Skin of body (tissue), 2 donors: ENCODE data around the gene PROM1. TPM values are rescaled to one million over a fixed set of nuclear protein-coding genes. Genes with fewer than 3 reads are reported as not detected.

Source experiments
- DNase-seq: peaks from one replicate; lab custom pipeline; 2025; lab: John Stamatoyannopoulos, UW
- total RNA-seq: library from RNA; depleted of rRNA; stranded (reverse); fragments of >200 nt; gene quantifications from one replicate; pipeline ENCODE4 v1.2.3, GENCODE V29; 2014

PROM1 gene
- total RNA-seq, 1 donor from 2014 or later, result 8.2 TPM

DNA sequence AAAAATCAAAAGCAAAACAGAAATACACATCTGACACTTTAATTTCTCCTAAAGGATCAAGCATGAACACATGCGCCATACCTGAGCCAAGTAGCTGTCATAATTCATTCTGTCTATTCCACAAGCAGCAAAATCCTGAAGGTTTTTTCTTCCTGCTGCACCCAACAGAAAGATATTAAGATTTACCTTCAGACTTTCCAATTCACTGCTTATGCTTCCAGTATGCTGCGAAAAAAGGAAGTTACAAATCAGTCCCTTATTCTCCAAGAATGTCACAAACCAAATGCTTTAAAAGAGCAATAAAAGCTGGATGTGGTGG lies 91.7 kb downstream of the PROM1 start:
- no peak for DNase-seq

DNA sequence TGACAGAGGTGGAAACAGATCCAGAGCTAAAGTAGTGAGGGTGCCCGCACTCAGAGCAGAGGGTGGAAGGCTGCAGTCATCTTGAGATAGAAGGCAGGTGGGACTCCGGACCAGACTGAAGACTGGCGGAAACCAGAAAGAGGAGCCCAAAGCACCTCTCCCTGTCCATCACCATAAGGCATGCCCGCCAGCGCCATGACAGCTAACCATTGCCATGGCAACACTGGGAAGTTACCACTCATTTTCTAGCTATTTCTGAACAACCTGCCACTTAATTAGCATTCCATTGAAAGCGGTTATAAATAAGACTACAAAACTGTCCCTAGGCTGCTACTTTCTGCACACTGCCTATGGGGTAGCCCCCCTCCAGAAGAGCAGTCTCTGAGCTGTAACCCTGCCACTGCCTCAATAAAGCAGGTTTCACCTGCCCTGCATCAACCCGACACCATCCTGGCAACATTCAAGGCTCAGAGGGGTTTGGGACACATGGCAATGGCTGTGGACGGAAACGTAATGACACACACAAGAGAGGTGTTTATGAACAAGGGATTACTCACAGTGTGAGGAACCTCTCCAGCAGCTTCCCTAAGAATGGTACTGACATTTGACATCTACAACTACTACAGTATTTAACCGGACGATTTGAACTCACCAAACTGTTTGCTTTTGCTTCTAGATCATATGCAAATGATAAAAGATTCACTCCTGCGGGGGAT lies 93.1 kb downstream of the PROM1 start:
- DNase-seq, result no peak

DNA sequence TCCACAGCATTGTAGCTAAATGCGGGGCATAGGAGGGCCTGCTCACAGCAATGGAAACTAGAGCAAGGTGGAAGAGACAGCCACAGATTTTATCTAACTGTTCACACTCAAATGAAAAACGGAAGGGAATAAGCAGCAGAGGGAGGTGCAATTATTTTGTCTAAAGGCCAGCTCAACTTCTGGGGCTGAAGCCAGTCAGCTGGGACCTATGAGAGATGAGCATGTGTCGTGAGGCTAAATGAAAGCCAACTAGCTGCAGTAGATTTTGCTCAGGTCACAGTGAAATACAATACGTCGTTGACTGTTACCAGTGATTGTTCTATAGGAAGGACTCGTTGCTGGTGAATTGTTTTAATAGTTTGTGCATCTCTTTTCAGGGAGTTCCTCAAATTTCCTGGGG lies 94.4 kb downstream of the PROM1 start:
- DNase-seq, result no peak

DNA sequence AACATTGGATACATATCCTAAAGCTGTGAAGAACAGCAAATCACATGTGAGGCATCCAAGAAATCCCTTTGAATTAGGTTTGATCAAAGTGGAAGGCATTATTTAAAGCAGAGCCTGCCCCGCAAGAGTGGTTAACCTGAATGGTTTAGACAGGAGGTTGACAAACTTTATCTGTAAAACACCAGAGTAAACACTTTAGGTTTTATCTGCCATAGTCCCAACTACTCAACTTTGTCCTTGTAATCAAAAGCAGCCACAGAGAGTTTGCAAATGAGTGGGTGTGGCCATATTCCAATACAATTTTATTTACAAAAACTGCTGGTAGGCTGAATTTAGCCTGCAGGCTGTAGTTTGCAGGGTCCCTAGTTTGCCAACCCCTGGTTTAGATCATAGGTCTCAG lies 95.6 kb downstream of the PROM1 start:
- no peak for DNase-seq

DNA sequence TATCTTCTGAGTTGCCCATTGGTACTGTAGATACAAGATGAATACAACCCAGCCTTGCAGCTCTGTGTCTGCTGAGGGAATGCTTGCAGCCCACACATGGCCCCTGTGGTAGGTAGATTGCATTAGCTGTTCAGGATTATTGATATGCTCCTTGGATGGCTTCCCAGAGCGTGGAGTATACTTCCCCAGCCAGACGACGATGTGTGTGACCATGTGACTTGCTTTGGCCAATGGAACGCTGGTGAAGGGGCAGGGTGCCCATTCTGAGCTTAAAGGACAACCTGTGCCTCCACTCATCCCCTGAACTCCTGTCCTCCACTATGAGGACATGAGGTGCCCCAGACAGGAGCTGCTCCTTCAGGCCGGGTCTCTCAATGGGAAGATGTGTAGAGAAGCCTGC lies 96.9 kb downstream of the PROM1 start:
- no peak for DNase-seq

DNA sequence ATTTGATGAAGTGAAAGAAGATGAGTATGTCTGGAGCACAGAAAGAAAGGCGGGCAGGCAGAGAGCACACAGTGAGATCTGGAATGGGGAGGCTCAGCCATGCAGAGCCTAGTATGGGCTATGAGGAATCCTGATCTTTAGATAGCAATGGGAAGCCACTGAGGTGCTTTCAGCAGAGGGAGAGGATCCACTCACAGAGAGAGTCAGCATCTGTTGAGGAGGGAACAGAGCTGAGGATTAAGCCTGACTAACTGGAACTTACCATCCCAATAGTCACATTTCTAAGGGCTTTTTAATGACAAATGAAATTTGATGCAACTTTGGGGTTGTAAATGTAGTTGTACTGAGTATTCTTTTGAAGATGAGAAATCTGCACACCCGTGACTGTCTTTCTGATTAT lies 100.2 kb downstream of the PROM1 start:
- no peak for DNase-seq

DNA sequence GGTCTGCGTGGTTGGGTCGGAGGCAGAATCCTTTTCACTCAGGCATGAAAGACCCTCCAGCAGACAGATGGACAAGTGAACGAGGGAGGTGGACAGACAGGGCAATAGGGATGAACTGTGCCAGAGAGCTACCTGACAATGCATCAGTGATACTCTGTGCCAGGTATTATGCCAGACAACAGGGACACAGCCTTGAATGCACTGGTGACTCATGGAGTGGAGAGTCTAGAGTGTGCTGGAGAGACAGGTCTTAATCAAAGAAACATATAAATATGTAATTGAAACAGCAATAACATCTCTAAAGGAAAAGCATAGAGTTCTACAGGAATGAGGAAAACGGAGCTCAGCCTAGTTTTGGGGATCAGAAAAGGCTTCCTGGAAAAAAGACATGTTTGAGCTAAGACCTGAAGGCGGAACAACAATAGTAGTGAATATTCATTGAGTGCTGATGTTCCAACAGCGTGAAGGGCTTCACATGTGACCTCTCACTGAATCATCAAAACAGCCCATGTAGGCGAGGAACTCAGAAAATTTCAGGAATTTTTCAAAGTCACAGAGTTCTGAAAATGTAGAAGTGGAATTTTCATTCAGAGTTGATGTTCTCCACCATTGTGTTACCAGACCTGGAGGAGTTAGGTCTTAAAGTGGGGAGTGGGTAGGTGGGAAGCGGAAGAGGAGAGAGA lies 100.8 kb downstream of the PROM1 start:
- no peak for DNase-seq

DNA sequence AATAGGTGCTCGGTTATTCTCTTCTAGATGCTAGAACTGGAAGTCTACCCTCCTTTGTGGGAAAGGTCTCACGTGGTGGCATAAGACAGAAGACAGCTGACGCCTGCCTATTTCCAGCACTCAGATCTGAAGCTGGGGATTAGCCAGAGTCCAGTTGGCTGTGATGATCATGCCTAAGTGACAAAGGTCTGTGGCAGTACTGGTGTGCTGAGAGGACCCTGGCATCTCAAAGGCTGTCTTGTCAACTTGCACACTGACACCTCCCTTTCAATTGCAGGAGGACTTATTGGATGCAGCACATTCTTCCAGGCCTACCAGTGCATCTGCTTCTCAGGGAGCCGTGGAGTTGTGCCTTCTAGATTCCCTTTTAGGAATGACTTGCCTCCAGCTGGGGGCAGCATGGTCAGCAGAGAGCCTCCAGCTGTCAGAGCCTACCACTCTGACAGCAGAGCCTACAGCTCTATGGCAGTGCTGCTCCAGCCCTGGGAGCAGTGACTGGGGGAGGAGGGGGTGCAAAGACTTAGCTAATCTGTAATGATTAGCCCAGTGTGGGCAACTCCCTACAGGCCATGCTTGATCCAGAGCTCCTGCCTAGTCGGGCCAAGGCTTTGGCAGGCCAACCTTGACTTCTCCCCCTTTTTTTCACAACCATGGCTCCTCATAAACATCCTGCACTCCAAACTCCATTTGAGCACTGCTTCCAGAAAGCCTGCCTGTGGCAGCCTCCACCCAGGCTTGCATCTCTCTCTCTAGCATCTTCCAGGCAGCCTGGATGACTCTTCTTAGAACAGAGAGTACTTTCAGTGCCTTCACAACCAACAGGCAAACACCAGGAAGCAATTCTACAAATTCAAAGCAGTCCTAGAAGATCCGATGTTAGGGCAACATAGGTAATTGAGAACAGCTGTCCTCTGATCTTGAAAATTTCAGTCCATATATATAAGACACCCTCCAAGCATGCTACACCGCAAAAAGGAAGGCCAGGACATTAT lies 107.1 kb downstream of the PROM1 start:
- DNase-seq, result no peak

DNA sequence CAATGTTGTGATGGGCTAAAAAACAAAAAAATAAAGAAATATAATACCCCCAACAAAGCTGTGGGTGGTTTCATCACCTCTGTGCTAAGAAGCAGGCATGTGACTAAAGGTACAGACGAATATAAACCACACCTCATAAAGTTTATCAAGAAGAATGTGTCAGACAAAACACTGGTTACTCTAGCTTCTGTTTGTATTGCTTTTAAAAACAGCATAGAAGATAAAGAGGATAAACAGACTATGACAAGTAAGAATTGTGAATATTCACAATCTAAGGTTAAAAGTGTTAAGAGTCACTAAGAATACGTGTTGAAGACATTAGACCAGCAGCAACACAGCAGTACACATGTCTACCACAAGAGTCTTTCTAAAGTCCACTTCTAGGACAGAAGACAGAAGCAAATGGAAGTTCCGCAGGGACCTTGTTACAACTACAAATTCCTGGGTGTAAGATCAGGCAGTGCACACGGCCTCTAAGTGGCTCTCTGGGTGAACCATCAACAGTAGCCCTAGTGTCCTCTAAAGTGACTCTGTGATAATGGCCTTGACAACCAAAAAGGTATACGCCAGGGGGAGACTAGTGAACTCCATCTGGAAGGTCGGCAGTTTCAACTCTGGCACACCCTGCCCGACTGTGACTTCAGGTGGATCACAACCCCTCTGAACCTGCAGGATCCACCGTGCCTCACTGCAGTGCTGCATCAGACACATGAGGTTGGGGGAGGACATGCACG lies 112.6 kb downstream of the PROM1 start:
- DNase-seq, result no peak

DNA sequence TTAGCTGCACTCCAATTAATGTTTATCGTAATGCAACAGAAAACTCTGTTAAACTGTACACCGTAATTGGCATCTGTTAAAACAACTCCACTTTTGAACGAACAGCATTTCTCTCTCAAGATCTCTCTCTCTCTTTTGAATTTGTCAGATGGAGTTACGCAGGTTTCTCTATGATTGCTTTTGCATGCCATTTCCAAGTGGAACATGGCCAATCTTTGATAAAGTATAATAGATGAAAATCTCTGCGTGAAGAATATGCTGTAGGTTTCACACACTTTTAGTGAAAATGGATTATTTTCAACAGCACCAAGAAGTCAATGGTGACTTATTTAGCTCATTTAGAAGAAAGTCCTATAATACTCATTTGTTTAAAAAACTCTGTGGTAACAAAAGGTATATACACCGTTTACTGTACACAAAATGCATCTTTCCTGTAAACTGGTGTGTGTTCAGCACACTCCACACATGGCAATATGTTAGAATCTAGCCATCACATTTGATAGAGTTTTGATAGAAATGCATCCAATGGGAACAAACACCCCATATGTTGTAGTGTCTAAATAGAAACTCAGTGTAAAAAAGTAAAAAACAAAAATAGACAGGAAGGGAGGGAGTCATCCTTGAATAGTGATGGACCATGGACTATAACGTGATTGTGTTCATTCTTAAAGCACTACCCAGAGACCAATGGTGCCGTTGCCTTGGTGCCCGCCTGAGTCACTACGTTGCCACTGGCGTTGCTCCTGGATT lies 115.1 kb downstream of the PROM1 start:
- no peak for DNase-seq

DNA sequence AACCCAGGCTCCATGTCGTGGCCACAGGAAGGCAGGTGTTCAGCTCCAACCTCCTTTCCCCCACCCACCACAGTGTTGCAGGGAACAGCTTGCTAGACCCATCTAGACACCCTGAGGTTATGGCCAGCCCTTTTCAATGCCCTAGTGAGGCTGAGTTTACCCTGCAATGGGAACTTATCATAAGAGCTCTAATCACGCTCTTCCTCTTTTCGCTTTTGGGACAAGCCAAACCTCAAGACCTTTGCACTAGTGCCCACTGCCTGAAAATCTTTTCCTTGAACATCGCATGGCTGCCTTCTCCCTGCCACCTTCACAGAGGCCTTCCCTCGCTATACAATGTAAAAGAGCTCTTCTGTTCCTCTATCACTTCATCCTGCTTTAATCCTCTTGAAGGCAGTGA lies 118.5 kb downstream of the PROM1 start:
- no peak for DNase-seq

DNA sequence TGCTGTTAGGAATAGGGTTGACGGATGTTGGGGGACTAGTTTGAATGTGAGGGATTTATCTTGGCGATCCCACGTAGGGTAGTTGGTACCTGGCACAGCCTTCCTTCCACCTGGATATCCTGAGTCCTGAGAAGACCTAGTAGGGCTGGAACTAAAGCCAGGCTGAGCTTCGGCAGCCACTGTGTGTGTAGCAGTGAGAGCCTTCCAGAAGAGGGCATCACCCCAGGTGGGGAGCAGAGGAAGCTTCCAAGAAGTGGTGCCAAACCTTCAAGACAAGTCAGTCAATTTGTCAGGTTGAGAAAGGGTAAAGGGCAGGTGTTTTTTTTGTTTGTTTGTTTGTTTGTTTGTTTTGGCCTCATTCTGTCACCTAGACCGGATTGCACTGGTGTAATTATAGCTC lies 119.7 kb downstream of the PROM1 start:
- DNase-seq, result no peak

DNA sequence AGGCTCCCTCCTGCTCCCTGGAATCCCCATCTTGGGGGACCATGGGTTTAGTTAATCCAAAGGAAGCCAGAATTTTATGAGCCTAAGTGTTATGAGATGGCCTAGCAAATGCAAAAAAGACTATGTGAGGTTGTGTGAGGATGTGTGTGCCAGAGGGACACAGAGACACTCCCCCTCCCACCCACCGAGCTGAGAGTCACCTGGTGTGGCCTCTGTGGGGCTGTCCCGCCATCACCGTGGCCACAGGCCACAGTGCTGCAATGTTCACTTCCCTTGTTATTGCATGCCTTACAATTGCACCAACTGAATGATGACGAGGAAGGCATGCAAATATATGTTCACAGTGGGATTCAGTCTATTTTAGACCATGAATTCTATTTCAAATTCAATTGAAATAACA lies 120.2 kb downstream of the PROM1 start:
- no peak for DNase-seq

DNA sequence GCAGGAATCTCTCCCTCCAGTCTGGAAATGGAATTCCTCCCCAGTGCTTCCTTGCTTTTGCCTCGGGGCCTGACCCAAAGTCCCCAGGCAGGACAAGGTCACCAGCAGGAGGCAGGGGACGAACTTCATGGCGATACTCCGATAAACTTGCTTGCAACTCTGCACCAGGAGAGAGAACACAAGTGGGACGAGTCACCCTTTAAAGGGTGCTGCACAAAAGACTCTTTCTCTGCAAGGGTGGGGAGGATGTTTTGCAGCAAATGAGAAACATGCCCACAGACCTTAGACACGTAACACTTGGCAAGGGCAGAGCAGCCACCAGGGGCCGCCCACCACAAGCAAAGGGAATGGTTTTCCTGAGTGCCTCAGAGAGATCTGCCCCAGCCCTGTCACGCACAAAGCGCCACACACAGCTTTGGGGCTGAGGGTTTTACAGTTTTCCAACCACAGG lies 120.8 kb downstream of the PROM1 start, which contains the start of gene FGFBP2:
FGFBP2 (minus strand) TSS at position 175 of the 451 bp plus-strand sequence; CDS start at position 129, 46 bp downstream.
- DNase-seq, result peak; percentile 40

DNA sequence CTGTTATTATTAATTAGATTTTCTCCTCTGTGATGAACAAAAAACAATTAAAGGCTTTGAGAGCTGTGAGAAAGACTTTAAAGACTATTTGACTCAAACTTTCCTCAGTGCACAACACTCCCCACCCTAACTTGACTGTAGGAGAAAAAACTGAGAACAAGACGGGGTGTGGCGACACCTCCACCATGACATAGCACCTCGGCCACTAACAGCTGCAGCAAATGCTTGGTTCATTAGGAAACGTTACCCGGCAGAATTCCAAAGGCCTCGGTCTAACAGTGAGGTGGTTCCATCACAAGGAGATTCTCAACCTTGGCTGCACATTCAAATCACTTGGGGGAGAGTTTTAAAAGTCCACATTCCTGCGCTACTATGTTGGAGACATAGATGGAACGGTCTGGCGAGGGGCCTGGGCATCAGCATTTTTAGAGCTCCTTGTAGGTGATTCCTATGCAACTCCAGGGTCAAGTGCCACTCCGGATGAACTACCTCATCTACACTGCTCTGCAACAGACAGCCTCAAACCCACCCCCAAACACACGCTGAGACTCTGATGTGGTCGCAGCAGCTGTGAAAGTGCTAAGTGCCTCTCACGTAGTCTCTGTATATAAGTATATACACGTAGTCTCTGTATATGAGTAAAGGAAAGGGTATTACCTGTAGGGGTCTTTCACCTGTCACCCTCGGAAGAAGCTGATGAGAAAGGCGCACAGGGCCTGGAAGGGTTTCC lies 121.9 kb downstream of the PROM1 start:
- DNase-seq, result no peak

DNA sequence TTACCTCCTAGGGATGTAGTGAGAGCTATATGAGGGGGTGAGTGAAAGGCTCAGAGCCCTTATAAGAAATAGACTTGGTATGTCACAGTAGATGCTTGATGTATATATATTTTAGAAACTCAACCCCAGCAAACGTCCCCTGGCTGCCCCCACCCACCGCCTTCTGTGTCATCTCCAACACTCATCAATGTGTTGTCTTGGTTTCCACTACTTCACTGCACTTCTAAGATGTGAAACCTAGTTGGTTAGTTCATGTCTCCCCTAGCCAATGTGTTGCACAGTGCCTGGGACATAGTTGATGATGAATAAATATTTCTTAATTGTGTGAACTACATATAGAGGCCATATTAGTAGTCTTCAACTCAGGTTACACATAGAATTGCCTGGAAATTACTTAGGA lies 125.3 kb downstream of the PROM1 start:
- DNase-seq, result no peak

DNA sequence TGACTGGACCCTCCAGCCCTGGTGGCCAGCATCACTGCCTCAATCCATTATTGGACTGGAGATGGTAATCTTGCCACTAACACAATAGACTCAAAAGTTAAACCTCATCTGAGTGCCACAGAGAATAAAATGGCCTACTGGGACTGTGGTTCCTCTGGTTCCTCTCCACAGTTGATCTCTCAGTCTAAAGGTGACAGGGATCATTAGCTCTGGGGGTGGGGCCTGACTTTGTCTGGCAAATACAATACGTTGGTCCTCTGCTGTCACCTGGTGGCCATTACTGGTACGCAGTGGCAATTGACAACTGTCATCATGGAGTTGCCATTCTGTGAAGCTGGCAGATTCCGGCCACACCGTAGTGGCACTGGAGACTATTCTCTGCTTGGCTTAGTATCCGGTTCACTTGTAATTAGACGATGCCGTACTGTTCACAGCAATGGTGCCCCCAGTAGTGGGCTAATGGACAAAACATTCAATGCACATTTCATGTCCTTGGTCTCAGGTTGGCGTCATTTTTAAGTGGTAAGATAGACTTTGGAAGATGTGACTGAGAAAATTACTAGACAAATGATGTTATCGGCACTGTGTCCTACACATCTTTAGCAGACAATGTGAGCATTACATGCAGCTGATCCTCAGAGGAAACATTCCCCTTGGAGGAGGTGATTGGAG lies 127.5 kb downstream of the PROM1 start:
- DNase-seq, result no peak

DNA sequence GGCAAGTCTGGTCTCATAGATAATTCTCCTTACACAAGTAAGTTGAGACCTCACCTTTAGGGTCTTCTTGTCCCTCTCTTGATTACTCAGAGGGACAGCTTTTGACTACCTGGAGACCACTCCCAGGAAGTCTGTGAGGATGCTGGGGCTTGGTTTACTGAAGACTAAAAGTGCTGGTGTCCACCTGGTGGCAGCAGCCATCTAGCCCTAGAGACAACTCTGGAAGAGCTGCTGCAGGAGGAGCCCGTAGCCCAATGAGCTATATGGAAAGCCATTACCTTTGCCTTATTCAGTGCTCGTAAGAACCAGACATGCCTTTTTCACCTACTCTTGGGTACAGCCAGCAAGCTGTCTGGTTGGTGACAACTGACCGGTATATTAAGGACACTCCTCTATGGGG lies 128.2 kb downstream of the PROM1 start:
- no peak for DNase-seq

DNA sequence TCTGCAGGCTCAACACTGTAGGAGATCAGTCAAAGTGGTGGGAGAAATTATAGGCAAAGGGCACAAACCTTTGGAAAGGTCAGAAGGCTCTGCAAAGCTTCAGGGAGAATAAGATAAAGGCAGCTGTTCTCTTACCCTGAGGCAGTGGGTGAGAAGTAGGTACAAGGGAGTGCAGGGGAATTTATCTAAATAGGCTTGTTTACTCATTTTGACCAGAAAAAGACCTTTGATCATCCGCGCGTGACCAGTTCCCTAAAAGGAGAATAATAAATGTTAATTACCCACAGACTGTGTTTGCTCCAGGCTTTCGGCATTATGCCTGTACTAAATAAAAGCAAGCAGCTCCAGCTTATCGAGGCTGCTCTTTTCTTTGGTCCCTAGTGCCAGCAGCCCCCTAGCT lies 130.2 kb downstream of the PROM1 start:
- DNase-seq, result no peak
